K562 (cell line): ENCODE measurements around the gene ZNF564. TPM values are rescaled to one million over a fixed set of nuclear protein-coding genes. Genes with fewer than 3 reads are reported as not detected.

Experiments used
- ATF3 ChIP-seq, 2 experiments: fragments of 450-650 bp in 1 of 2; sonication (generic) in 1 of 2; formaldehyde crosslinking in 1 of 2; IDR thresholded peaks in 1 of 2; conservative IDR thresholded peaks in 1 of 2; 2 replicates each; pipeline versions ENCODE4 v1.6.1 to v1.8.1; 2016 to 2023; ENCODE audit warnings: mild to moderate bottlenecking in 2 of 2, moderate library complexity in 2 of 2, inconsistent platforms in 1 of 2, missing genetic modification reagents in 1 of 2
- CREB3 ChIP-seq: fragments of 450-650 bp; conservative IDR thresholded peaks from 2 replicates; pipeline ENCODE4 v1.6.1; 2016; ENCODE audit warnings: missing genetic modification characterization, low read depth, mild to moderate bottlenecking, missing compliant biosample characterization, moderate library complexity
- DEAF1 ChIP-seq: fragments of 450-650 bp; formaldehyde crosslinking; IDR thresholded peaks from 2 replicates; pipeline ENCODE4 v1.4.0; 2020; ENCODE audit warnings: mild to moderate bottlenecking, moderate library complexity
- HMBOX1 ChIP-seq: sonication (generic); IDR thresholded peaks from 2 replicates; pipeline ENCODE4 v1.6.1; 2016
- KLF6 ChIP-seq: fragments of 250-450 bp; sonication (Bioruptor Pico); IDR thresholded peaks from 2 replicates; pipeline ENCODE4 v1.4.0; 2020; ENCODE audit warnings: mild to moderate bottlenecking, moderate library complexity, borderline replicate concordance
- POLR2H ChIP-seq: IDR thresholded peaks from 2 replicates; pipeline ENCODE4 v1.6.1; 2016; ENCODE audit warnings: missing genetic modification characterization, low read depth, mild to moderate bottlenecking, control low read depth, missing compliant biosample characterization, moderate library complexity
- RFX7 ChIP-seq: fragments of 250-450 bp; sonication (Bioruptor Pico); IDR thresholded peaks from 2 replicates; pipeline ENCODE4 v1.5.1; 2021; ENCODE audit warnings: mild to moderate bottlenecking
- SMARCB1 ChIP-seq: IDR thresholded peaks from 2 replicates; pipeline ENCODE4 v1.6.1; 2011; ENCODE audit warnings: improper control_type of control experiment, low read depth; ENCODE audit not compliant: insufficient read length
- SP1 ChIP-seq: sonication (generic); formaldehyde crosslinking; IDR thresholded peaks from 2 replicates; pipeline ENCODE4 v1.8.1; 2022; ENCODE audit warnings: mild to moderate bottlenecking, missing genetic modification reagents
- STAT5A ChIP-seq: IDR thresholded peaks from 2 replicates; pipeline ENCODE4 v1.6.1; 2012; ENCODE audit warnings: low read length, inconsistent platforms, borderline replicate concordance
- TCF15 ChIP-seq: fragments of 250-450 bp; sonication (Bioruptor Pico); IDR thresholded peaks from 2 replicates; pipeline ENCODE4 v1.8.0; 2022; ENCODE audit warnings: moderate library complexity, mild to moderate bottlenecking, inconsistent platforms
- TSC22D4 ChIP-seq: fragments of 450-650 bp; IDR thresholded peaks from 2 replicates; pipeline ENCODE4 v1.6.1; 2016; ENCODE audit warnings: missing genetic modification characterization, missing biosample characterization, control low read depth
- ZNF311 ChIP-seq: fragments of 250-450 bp; sonication (Bioruptor Pico); IDR thresholded peaks from 2 replicates; pipeline ENCODE4 v1.4.0; 2020; ENCODE audit warnings: mild to moderate bottlenecking, moderate library complexity
- ZNF592 ChIP-seq: fragments of 450-650 bp; IDR thresholded peaks from 2 replicates; pipeline ENCODE4 v1.6.1; 2017; ENCODE audit warnings: antibody characterized with exemption, mild to moderate bottlenecking
- polyA plus RNA-seq, 8 experiments: library from polyadenylated mRNA; depleted of rRNA in 4 of 8; stranded (reverse) in 5 of 8; unstranded in 3 of 8; fragments of >200 nt; fragmentation: Nextera tagmentation in 2 of 8; fragmentation: Illumina TruSeq in 1 of 8; extraction: Ambion mirVana in 2 of 8; extraction: Trizol in 1 of 8; gene quantifications; 2 replicates each; pipeline versions ENCODE4 v1.2.1 to v1.2.3, GENCODE V29; 2011 to 2014; ENCODE audit warnings: inconsistent platforms in 1 of 8, missing spikeins in 1 of 8
- total RNA-seq, 7 experiments: library from RNA; depleted of rRNA in 6 of 7; stranded (reverse); fragments of >200 nt in 6 of 7; fragmentation: Illumina TruSeq in 2 of 7; extraction: Trizol in 2 of 7; gene quantifications; 2 replicates each; pipeline versions ENCODE4 v1.2.1 to v1.2.3, GENCODE V29; 2011 to 2021; ENCODE audit warnings: low replicate concordance in 1 of 7
- TF ChIP-seq, protein P1 (sequence below): fragments of 250-450 bp; sonication (Bioruptor Pico); IDR thresholded peaks from 2 replicates; pipeline ENCODE4 v1.5.0; 2020; ENCODE audit warnings: mild to moderate bottlenecking

The ZNF564 gene
- total and polyA plus RNA-seq, 9 of the 15 experiments (the other 6 are each of a cell fraction or from before 2014, with no cell fraction given), result 1.4 to 8.1 (median 5.6) TPM

- TF ChIP-seq KLF6 (CRISPR knock-in tag) (peak; percentile 39; the same call in 1 of the 2 replicates), TSC22D4 (tag) (no peak), POLR2H (tag) (peak; percentile 89), STAT5A (no peak), DEAF1 (CRISPR knock-in tag) (no peak), SMARCB1 (no peak), ZNF592 (no peak), ATF3 (IDR thresholded peaks at IDR 0.05) (no peak), ATF3 (CRISPR knock-in tag; conservative IDR thresholded peaks at IDR 0.05) (no peak), ZNF311 (CRISPR knock-in tag) (no peak), SP1 (CRISPR knock-in tag) (peak; percentile 81), TCF15 (CRISPR knock-in tag) (no peak), CREB3 (tag) (no peak), HMBOX1 (no peak), RFX7 (CRISPR knock-in tag) (no peak)
- TF ChIP-seq, protein P1, sequence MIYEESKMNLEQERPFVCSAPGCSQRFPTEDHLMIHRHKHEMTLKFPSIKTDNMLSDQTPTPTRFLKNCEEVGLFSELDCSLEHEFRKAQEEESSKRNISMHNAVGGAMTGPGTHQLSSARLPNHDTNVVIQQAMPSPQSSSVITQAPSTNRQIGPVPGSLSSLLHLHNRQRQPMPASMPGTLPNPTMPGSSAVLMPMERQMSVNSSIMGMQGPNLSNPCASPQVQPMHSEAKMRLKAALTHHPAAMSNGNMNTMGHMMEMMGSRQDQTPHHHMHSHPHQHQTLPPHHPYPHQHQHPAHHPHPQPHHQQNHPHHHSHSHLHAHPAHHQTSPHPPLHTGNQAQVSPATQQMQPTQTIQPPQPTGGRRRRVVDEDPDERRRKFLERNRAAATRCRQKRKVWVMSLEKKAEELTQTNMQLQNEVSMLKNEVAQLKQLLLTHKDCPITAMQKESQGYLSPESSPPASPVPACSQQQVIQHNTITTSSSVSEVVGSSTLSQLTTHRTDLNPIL (CRISPR knock-in tag), result no peak
Measured at GRCh38 chr19:12551060-12551832, at the start of gene ZNF564 (continued).
